ENCODE measurements around the gene CS.

Gene CS

GRCh38 chr12:56288705-56289387 is 11.3 kb downstream of the CS start:
- TF ChIP-seq REST (IDR thresholded peaks at IDR 0.05; ENCODE audit: low read depth) (no peak), NFIC (IDR thresholded peaks at IDR 0.05) (no peak), CEBPB (IDR thresholded peaks at IDR 0.05) (no peak), RAD21 (IDR thresholded peaks at IDR 0.05; ENCODE audit: low read depth) (no peak), TAF1 (IDR thresholded peaks at IDR 0.05; ENCODE audit: low read depth) (no peak), TCF12 (IDR thresholded peaks at IDR 0.05; ENCODE audit: low read depth) (no peak), EP300 (IDR thresholded peaks at IDR 0.05; ENCODE audit: borderline replicate concordance) (no peak), MAX (IDR thresholded peaks at IDR 0.05) (no peak), YY1 (IDR thresholded peaks at IDR 0.05; ENCODE audit: low read depth) (no peak), ZBTB7A (IDR thresholded peaks at IDR 0.05; ENCODE audit: low read depth) (no peak), FOXM1 (IDR thresholded peaks at IDR 0.05; ENCODE audit: borderline replicate concordance, low read depth) (no peak)

GRCh38 chr12:56286044-56286830 is 13.9 kb downstream of the CS start:
- TF ChIP-seq FOXM1 (IDR thresholded peaks at IDR 0.05; ENCODE audit: borderline replicate concordance, low read depth) (no peak), EP300 (IDR thresholded peaks at IDR 0.05; ENCODE audit: borderline replicate concordance) (no peak), ZBTB7A (IDR thresholded peaks at IDR 0.05; ENCODE audit: low read depth) (no peak), YY1 (IDR thresholded peaks at IDR 0.05; ENCODE audit: low read depth) (no peak), NFIC (IDR thresholded peaks at IDR 0.05) (no peak), CEBPB (IDR thresholded peaks at IDR 0.05) (no peak), TAF1 (IDR thresholded peaks at IDR 0.05; ENCODE audit: low read depth) (no peak), REST (IDR thresholded peaks at IDR 0.05; ENCODE audit: low read depth) (no peak), RAD21 (IDR thresholded peaks at IDR 0.05; ENCODE audit: low read depth) (no peak), TCF12 (IDR thresholded peaks at IDR 0.05; ENCODE audit: low read depth) (no peak)

GRCh38 chr12:56282579-56282978 is 17.6 kb downstream of the CS start:
- TF ChIP-seq ZBTB7A (IDR thresholded peaks at IDR 0.05; ENCODE audit: low read depth) (no peak), TAF1 (IDR thresholded peaks at IDR 0.05; ENCODE audit: low read depth) (no peak), CEBPB (IDR thresholded peaks at IDR 0.05) (no peak), YY1 (IDR thresholded peaks at IDR 0.05; ENCODE audit: low read depth) (no peak), MAX (IDR thresholded peaks at IDR 0.05) (no peak), EGR1 (IDR thresholded peaks at IDR 0.05) (no peak), USF1 (IDR thresholded peaks at IDR 0.05) (no peak)

- TF ChIP-seq YY1 (IDR thresholded peaks at IDR 0.05; ENCODE audit: low read depth): no peak
- no peak for TF ChIP-seq USF1 (IDR thresholded peaks at IDR 0.05)
- no peak for TF ChIP-seq EP300 (IDR thresholded peaks at IDR 0.05; ENCODE audit: borderline replicate concordance)
- TF ChIP-seq TCF12 (IDR thresholded peaks at IDR 0.05; ENCODE audit: low read depth): no peak
- no peak for TF ChIP-seq FOXM1 (IDR thresholded peaks at IDR 0.05; ENCODE audit: borderline replicate concordance, low read depth)
- no peak for TF ChIP-seq RAD21 (IDR thresholded peaks at IDR 0.05; ENCODE audit: low read depth)
- TF ChIP-seq ZBTB7A (IDR thresholded peaks at IDR 0.05; ENCODE audit: low read depth): no peak
Observed at GRCh38 chr12:56282030-56282429, 18.1 kb downstream of the CS start.

GRCh38 chr12:56280849-56281248 is 19.3 kb downstream of the CS start:
- TF ChIP-seq RAD21 (IDR thresholded peaks at IDR 0.05; ENCODE audit: low read depth) (no peak), EP300 (IDR thresholded peaks at IDR 0.05; ENCODE audit: borderline replicate concordance) (no peak), YY1 (IDR thresholded peaks at IDR 0.05; ENCODE audit: low read depth) (no peak), TAF1 (IDR thresholded peaks at IDR 0.05; ENCODE audit: low read depth) (no peak), TCF12 (IDR thresholded peaks at IDR 0.05; ENCODE audit: low read depth) (no peak), CREB1 (IDR thresholded peaks at IDR 0.05; ENCODE audit: low read depth) (no peak), TEAD4 (IDR thresholded peaks at IDR 0.05) (no peak), FOXM1 (IDR thresholded peaks at IDR 0.05; ENCODE audit: borderline replicate concordance, low read depth) (no peak), REST (IDR thresholded peaks at IDR 0.05; ENCODE audit: low read depth) (no peak)

Data from Ishikawa (cell line).